T-cell (primary cell): ENCODE results near the gene KHDRBS2. TPM values are rescaled to one million over a fixed set of nuclear protein-coding genes. Genes with fewer than 3 reads are reported as not detected.

ENCODE experiments used
- ATAC-seq, 4 experiments: fragments of 200-7000 bp in 3 of 4; fragments of 150-1000 bp in 1 of 4; cut with Tn5 transposase; replicated peaks in 1 of 4; 1 replicate in 3 of 4; 2 replicates in 1 of 4; pipeline ENCODE4 v1.10.0; 2021; ENCODE audit warnings: moderate library complexity in 3 of 4, mild to moderate bottlenecking in 2 of 4, moderate number of reproducible peaks in 1 of 4
- CTCF ChIA-PET, 2 donors: fragments of 300-600 bp; sonication (Branson Sonifier 250); formaldehyde crosslinking; loops; one replicate each; lab custom pipeline; 2022; ENCODE audit warnings: antibody characterized with exemption in 2 of 2; lab: Charles Lee
- POLR2A ChIA-PET, 2 donors: fragments of 300-600 bp; sonication (Branson Sonifier 250); formaldehyde crosslinking; loops; one replicate each; lab custom pipeline; 2022; ENCODE audit warnings: antibody characterized with exemption in 2 of 2; lab: Charles Lee
- DNase-seq, 35 experiments: peaks; one replicate each; pipeline versions ENCODE4 v3.0.0 to v3.0.0-alpha.2; 2013 to 2023
- H3K27ac ChIP-seq: one replicate; pipeline ENCODE4 v1.5.1; 2013; ENCODE audit warnings: low read length
- H3K27me3 ChIP-seq, 2 experiments: replicated peaks in 1 of 2; 1 replicate in 1 of 2; 2 replicates in 1 of 2; pipeline versions ENCODE4 v1.6.1 to v1.7.0; 2013; ENCODE audit warnings: low read length in 1 of 2, mixed read lengths in 1 of 2; ENCODE audit not compliant: control insufficient read depth in 2 of 2, insufficient read depth in 2 of 2; ENCODE audit errors: extremely low read depth in 1 of 2
- H3K36me3 ChIP-seq, 2 donors: 1 replicate in 1 of 2; 2 replicates in 1 of 2; pipeline versions ENCODE4 v1.6.1 to v1.7.0; 2013; ENCODE audit warnings: low read length in 1 of 2; ENCODE audit not compliant: control insufficient read depth in 2 of 2, insufficient read depth in 1 of 2; ENCODE audit errors: extremely low read depth in 1 of 2
- H3K4me1 ChIP-seq, 2 experiments: 1 replicate in 1 of 2; 2 replicates in 1 of 2; pipeline versions ENCODE4 v1.6.1 to v1.7.0; 2013; ENCODE audit warnings: low read length in 2 of 2, mixed read lengths in 1 of 2; ENCODE audit not compliant: insufficient read depth in 2 of 2, control insufficient read depth in 1 of 2; ENCODE audit errors: extremely low read depth in 1 of 2
- H3K4me3 ChIP-seq, 2 donors: 1 replicate in 1 of 2; 2 replicates in 1 of 2; pipeline versions ENCODE4 v1.5.1 to v1.7.0; 2013; ENCODE audit warnings: mild to moderate bottlenecking in 2 of 2, low read length in 1 of 2, moderate library complexity in 1 of 2; ENCODE audit not compliant: control insufficient read depth in 1 of 2; ENCODE audit errors: extremely low read depth in 1 of 2
- H3K9me3 ChIP-seq: 2 replicates; pipeline ENCODE4 v1.7.0; 2013
- H3K27ac Mint-ChIP-seq, 2 donors: one replicate each; pipeline ENCODE4 v1.8.0; 2020 to 2021; ENCODE audit warnings: mild to moderate bottlenecking in 2 of 2, mixed read lengths in 2 of 2
- H3K27me3 Mint-ChIP-seq, 2 donors: one replicate each; pipeline ENCODE4 v1.8.0; 2021 to 2022; ENCODE audit warnings: mixed read lengths in 2 of 2
- H3K36me3 Mint-ChIP-seq: one replicate; pipeline ENCODE4 v1.8.0; 2021; ENCODE audit warnings: mixed read lengths
- H3K4me1 Mint-ChIP-seq, 3 donors: one replicate each; pipeline ENCODE4 v1.8.0; 2020 to 2022; ENCODE audit warnings: mixed read lengths in 3 of 3, mild to moderate bottlenecking in 1 of 3
- H3K4me3 Mint-ChIP-seq, 3 donors: one replicate each; pipeline ENCODE4 v1.8.0; 2020 to 2022; ENCODE audit warnings: mild to moderate bottlenecking in 3 of 3, mixed read lengths in 3 of 3, moderate library complexity in 3 of 3
- H3K9me3 Mint-ChIP-seq, 3 donors: one replicate each; pipeline ENCODE4 v1.8.0; 2020 to 2022; ENCODE audit warnings: mixed read lengths in 3 of 3
- WGBS: methylation state at CpG from one replicate; pipeline ENCODE4 v1.1.5; 2013; ENCODE audit warnings: missing lambda C conversion rate; ENCODE audit not compliant: insufficient coverage; 5-methylcytosine and 5-hydroxymethylcytosine counted together
- total RNA-seq, 35 experiments: library from RNA in 6 of 35; stranded (reverse) in 6 of 35; fragments of 120-200 nt in 1 of 35; gene quantifications; one replicate each; pipeline versions ENCODE4 v1.2.1 to v1.2.4 and lab custom pipeline; 2013 to 2026

Gene KHDRBS2
- total RNA-seq, 5 donors from 2014 or later (not counting 1 experiment from before 2014, with no cell fraction given): 0.18 to 0.49 TPM; not detected in 3

- no peak for DNase-seq
- Mint-ChIP-seq H3K27me3 (no peaks in the 10 kb centered on the region), H3K9me3 (peaks cover 7 to 20% (median 16%) of the 10 kb centered on the region in 3 donors), H3K36me3 (no peaks in the 10 kb centered on the region), H3K27ac (no peak overlapping the region), H3K4me1 (no peaks in the 10 kb centered on the region), H3K4me3 (no peak overlapping the region)
- Histone ChIP-seq H3K36me3 (no peaks in the 10 kb centered on the region), H3K4me1 (no peaks in the 10 kb centered on the region), H3K27me3 (no peaks in the 10 kb centered on the region), H3K27ac (no peak overlapping the region), H3K9me3 (no peaks in the 10 kb centered on the region), H3K4me3 (no peak overlapping the region)
- no peak for ATAC-seq
- 74% methylated on average over 3 of the region's 3 CpGs for WGBS
- POLR2A ChIA-PET: no interaction called here
- CTCF ChIA-PET: no interaction called here
Measured at GRCh38 chr6:62059901-62060300, 226.1 kb downstream of the KHDRBS2 start.

- POLR2A ChIA-PET: no interaction called here
- Mint-ChIP-seq H3K36me3 (no peaks in the 10 kb centered on the region), H3K9me3 (peaks cover 13 to 26% (median 20%) of the 10 kb centered on the region in 3 donors), H3K27ac (no peak overlapping the region), H3K4me1 (no peaks in the 10 kb centered on the region), H3K27me3 (no peaks in the 10 kb centered on the region), H3K4me3 (no peak overlapping the region)
- H3K9me3 ChIP-seq: no peaks in the 10 kb centered on the region
- ATAC-seq: no peak
- H3K4me3 ChIP-seq: no peak overlapping the region
- H3K4me1 ChIP-seq: no peaks in the 10 kb centered on the region
- DNase-seq: no peak
- H3K27ac ChIP-seq: no peak overlapping the region
- no peaks in the 10 kb centered on the region for H3K27me3 ChIP-seq
- CTCF ChIA-PET: no interaction called here
- H3K36me3 ChIP-seq: no peaks in the 10 kb centered on the region
Measured at GRCh38 chr6:62057300-62057699, 228.7 kb downstream of the KHDRBS2 start.

GRCh38 chr6:62045502-62045901 is 240.5 kb downstream of the KHDRBS2 start:
- Histone ChIP-seq H3K27me3 (no peaks in the 10 kb centered on the region), H3K27ac (no peak overlapping the region), H3K4me3 (no peak overlapping the region), H3K9me3 (no peaks in the 10 kb centered on the region), H3K36me3 (no peaks in the 10 kb centered on the region), H3K4me1 (no peaks in the 10 kb centered on the region)
- no CpG with 5 or more reads among the region's 2 CpGs for WGBS
- ChIA-PET CTCF (no interaction called here), POLR2A (no interaction called here)
- Mint-ChIP-seq H3K36me3 (no peaks in the 10 kb centered on the region), H3K9me3 (peaks cover 12 to 17% (median 14%) of the 10 kb centered on the region in 3 donors), H3K4me3 (no peak overlapping the region), H3K27me3 (no peaks in the 10 kb centered on the region), H3K4me1 (no peaks in the 10 kb centered on the region), H3K27ac (no peak overlapping the region)
- no peak for ATAC-seq
- no peak for DNase-seq

GRCh38 chr6:62043084-62043483 is 242.9 kb downstream of the KHDRBS2 start:
- ATAC-seq: no peak
- H3K4me3 Mint-ChIP-seq: no peak overlapping the region
- no peaks in the 10 kb centered on the region for H3K36me3 Mint-ChIP-seq
- no peak for DNase-seq
- Histone ChIP-seq H3K27me3 (no peaks in the 10 kb centered on the region), H3K4me3 (no peak overlapping the region), H3K4me1 (no peaks in the 10 kb centered on the region), H3K36me3 (no peaks in the 10 kb centered on the region), H3K9me3 (no peaks in the 10 kb centered on the region), H3K27ac (no peak overlapping the region)
- CTCF ChIA-PET: no interaction called here
- H3K4me1 Mint-ChIP-seq: no peaks in the 10 kb centered on the region
- no peaks in the 10 kb centered on the region for H3K27me3 Mint-ChIP-seq
- peaks cover 10 to 18% (median 15%) of the 10 kb centered on the region in 3 donors for H3K9me3 Mint-ChIP-seq
- POLR2A ChIA-PET: no interaction called here
- no peak overlapping the region for H3K27ac Mint-ChIP-seq

GRCh38 chr6:62042429-62042828 is 243.6 kb downstream of the KHDRBS2 start:
- POLR2A ChIA-PET: no interaction called here
- H3K27me3 ChIP-seq: no peaks in the 10 kb centered on the region
- no peaks in the 10 kb centered on the region for H3K36me3 ChIP-seq
- CTCF ChIA-PET: no interaction called here
- H3K4me3 Mint-ChIP-seq: no peak overlapping the region
- H3K4me1 Mint-ChIP-seq: no peaks in the 10 kb centered on the region
- no peaks in the 10 kb centered on the region for H3K4me1 ChIP-seq
- no peaks in the 10 kb centered on the region for H3K9me3 ChIP-seq
- H3K27me3 Mint-ChIP-seq: no peaks in the 10 kb centered on the region
- DNase-seq (no peak), ATAC-seq (no peak)
- no peak overlapping the region for H3K27ac ChIP-seq
- peaks cover 10 to 18% (median 13%) of the 10 kb centered on the region in 3 donors for H3K9me3 Mint-ChIP-seq
- H3K4me3 ChIP-seq: no peak overlapping the region
- no peaks in the 10 kb centered on the region for H3K36me3 Mint-ChIP-seq
- H3K27ac Mint-ChIP-seq: no peak overlapping the region

DNA sequence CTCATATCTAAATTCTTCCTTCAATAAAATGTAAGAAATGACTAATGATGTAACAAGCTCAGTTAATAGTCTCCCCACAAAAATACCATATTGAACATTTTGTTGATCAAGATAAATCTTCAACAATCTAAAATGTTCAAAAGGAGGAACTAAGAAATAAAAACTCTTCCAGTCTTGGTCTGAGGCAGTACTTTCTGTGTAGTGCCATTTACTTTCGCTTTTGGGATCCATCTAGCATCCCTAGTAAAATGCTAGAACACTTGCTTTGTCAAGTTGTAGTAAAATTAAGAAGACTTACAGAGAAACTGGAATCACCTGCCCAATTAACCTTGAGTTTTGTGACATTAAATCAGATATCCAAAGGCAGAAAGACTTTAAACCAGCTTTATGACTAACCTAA is 246.4 kb downstream of the KHDRBS2 start:
- Histone ChIP-seq H3K27me3 (no peaks in the 10 kb centered on the region), H3K4me3 (no peak overlapping the region), H3K27ac (no peak overlapping the region), H3K36me3 (no peaks in the 10 kb centered on the region), H3K4me1 (no peaks in the 10 kb centered on the region), H3K9me3 (no peaks in the 10 kb centered on the region)
- ATAC-seq (no peak), DNase-seq (no peak)
- H3K4me1 Mint-ChIP-seq: no peaks in the 10 kb centered on the region
- WGBS: no CpG with 5 or more reads among the region's 1 CpG
- no peak overlapping the region for H3K4me3 Mint-ChIP-seq
- POLR2A ChIA-PET: no interaction called here
- peaks cover 10 to 19% (median 15%) of the 10 kb centered on the region in 3 donors for H3K9me3 Mint-ChIP-seq
- H3K27me3 Mint-ChIP-seq: no peaks in the 10 kb centered on the region
- no peak overlapping the region for H3K27ac Mint-ChIP-seq
- H3K36me3 Mint-ChIP-seq: no peaks in the 10 kb centered on the region
- CTCF ChIA-PET: no interaction called here

- H3K27ac Mint-ChIP-seq: no peak overlapping the region
- ChIA-PET CTCF (no interaction called here), POLR2A (no interaction called here)
- H3K27me3 ChIP-seq: no peaks in the 10 kb centered on the region
- no CpG with 5 or more reads among the region's 2 CpGs for WGBS
- no peaks in the 10 kb centered on the region for H3K9me3 ChIP-seq
- H3K4me3 Mint-ChIP-seq: no peak overlapping the region
- ATAC-seq: no peak
- H3K27ac ChIP-seq: no peak overlapping the region
- H3K4me1 ChIP-seq: no peaks in the 10 kb centered on the region
- H3K4me1 Mint-ChIP-seq: no peaks in the 10 kb centered on the region
- no peaks in the 10 kb centered on the region for H3K27me3 Mint-ChIP-seq
- DNase-seq: no peak
- no peaks in the 10 kb centered on the region for H3K36me3 ChIP-seq
- H3K9me3 Mint-ChIP-seq: peaks cover 19 to 25% (median 23%) of the 10 kb centered on the region in 3 donors
- H3K4me3 ChIP-seq: no peak overlapping the region
- no peaks in the 10 kb centered on the region for H3K36me3 Mint-ChIP-seq
Measured at GRCh38 chr6:62037445-62037844, 248.6 kb downstream of the KHDRBS2 start.
